Sigmoid colon (tissue), 7 donors: ENCODE results near the gene ELAC1. TPM values are rescaled to one million over a fixed set of nuclear protein-coding genes. Genes with fewer than 3 reads are reported as not detected.
"Not testable (repeated sequence)": the region's sequence is repeated elsewhere in the genome, so short reads cannot be mapped to it uniquely, and the experiment has no call there.

ENCODE experiments used
- DNase-seq: peaks from one replicate; pipeline ENCODE4 v3.0.0-alpha.2; 2019
- H3K27ac ChIP-seq, 4 donors: fragments of 200-600 bp; sonication (generic); one replicate each; pipeline ENCODE4 v1.5.1; 2016 to 2019; ENCODE audit warnings: mild to moderate bottlenecking in 1 of 4
- H3K27me3 ChIP-seq, 3 donors: fragments of 200-600 bp; sonication (generic); one replicate each; pipeline ENCODE4 v1.5.1; 2019; ENCODE audit warnings: mild to moderate bottlenecking in 1 of 3
- H3K36me3 ChIP-seq, 4 donors: fragments of 200-600 bp; sonication (generic); one replicate each; pipeline ENCODE4 v1.5.1; 2016 to 2019
- H3K4me1 ChIP-seq, 4 donors: fragments of 200-600 bp; sonication (generic); one replicate each; pipeline ENCODE4 v1.5.1; 2017 to 2019
- H3K4me3 ChIP-seq, 4 donors: fragments of 200-600 bp; sonication (generic); one replicate each; pipeline ENCODE4 v1.5.1; 2017 to 2019; ENCODE audit warnings: mild to moderate bottlenecking in 2 of 4, moderate library complexity in 1 of 4
- H3K9me3 ChIP-seq, 4 donors: fragments of 200-600 bp in 3 of 4; sonication (generic) in 3 of 4; one replicate each; pipeline versions ENCODE4 v1.5.1 to v1.6.1; 2013 to 2019
- EP300 ChIP-seq, 4 donors: sonication (generic); formaldehyde crosslinking; IDR thresholded peaks; one replicate each; pipeline ENCODE4 v1.6.1; 2017; ENCODE audit warnings: antibody characterized with exemption in 4 of 4
- POLR2A ChIP-seq, 2 donors: fragments of 450-650 bp; IDR thresholded peaks; one replicate each; pipeline ENCODE4 v1.6.1; 2016; ENCODE audit warnings: antibody characterized with exemption in 2 of 2, mild to moderate bottlenecking in 2 of 2, moderate library complexity in 2 of 2
- POLR2AphosphoS5 ChIP-seq, 4 donors: sonication (generic); formaldehyde crosslinking; IDR thresholded peaks; one replicate each; pipeline ENCODE4 v1.6.1; 2017; ENCODE audit warnings: antibody characterized with exemption in 4 of 4
- whole genome bisulfite sequencing, 2 donors: extraction: QIAGEN DNeasy Blood & Tissue Kit; methylation state at CpG; one replicate each; pipeline ENCODE4 v1.1.7; 2013; 5-methylcytosine and 5-hydroxymethylcytosine counted together
- intact Hi-C: fragments of 100-400 bp; cut with DNase I; formaldehyde crosslinking; loops from one replicate; pipeline ENCODE4 v1.15.1; 2023
- polyA plus RNA-seq, 3 donors: library from polyadenylated mRNA; stranded (reverse); fragments of 200-250 nt; gene quantifications; one replicate each; pipeline ENCODE4 v1.2.3, GENCODE V29; 2013
- total RNA-seq, 4 donors: library from RNA; depleted of rRNA; stranded (reverse); fragments of >200 nt; gene quantifications; one replicate each; pipeline ENCODE4 v1.1.0, GENCODE V29; 2016
- TF ChIP-seq, protein P1 (sequence below), 4 experiments: fragments of 450-650 bp in 3 of 4; fragments of 200-600 bp in 1 of 4; IDR thresholded peaks; one replicate each; pipeline ENCODE4 v1.5.1; 2016 to 2019; ENCODE audit warnings: antibody characterized with exemption in 4 of 4, mild to moderate bottlenecking in 3 of 4, moderate library complexity in 2 of 4
- donor health status: healthy with polysubstance abuse.
- donor health status: Bipolar disorder and iron deficiency.
- donor health status: healthy.

ELAC1 gene
- total and polyA plus RNA-seq, 7 donors = 3.9 to 8.1 (median 5.4) TPM

DNA sequence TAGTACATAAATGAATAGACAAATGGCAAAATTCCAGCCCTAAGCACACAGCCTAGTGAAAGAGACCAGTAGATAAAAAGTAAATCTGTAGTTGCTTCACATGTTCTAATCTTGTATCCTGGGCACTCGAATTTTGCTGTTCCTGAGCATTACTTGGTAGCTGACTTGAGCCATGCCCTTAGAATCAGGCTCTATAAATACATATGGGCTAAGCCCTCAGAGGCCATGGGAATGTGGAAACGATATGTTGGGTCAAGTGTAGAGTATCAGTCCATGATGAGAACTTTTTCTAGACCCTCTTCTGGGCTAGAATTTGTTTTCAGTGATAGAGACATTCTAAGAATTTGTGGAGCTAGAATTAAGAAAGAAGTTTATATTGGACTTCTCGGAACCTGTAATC, 21.9 kb downstream of the ELAC1 start:
- no peaks in the 10 kb centered on the region for H3K9me3 ChIP-seq
- WGBS, 2 donors = 87 to 93% methylated on average over 3 of the region's 3 CpGs
- H3K4me3 ChIP-seq = no peak overlapping the region
- H3K36me3 ChIP-seq = peaks cover 0 to 7% (median under 1%) of the 10 kb centered on the region in 4 donors
- no peak overlapping the region for H3K27ac ChIP-seq
- H3K27me3 ChIP-seq = no peaks in the 10 kb centered on the region
- DNase-seq = no peak
- intact Hi-C loops = no loop called here
- TF ChIP-seq POLR2A (IDR thresholded peaks at IDR 0.05) (no peak), EP300 (IDR thresholded peaks at IDR 0.05) (no peak), POLR2AphosphoS5 (IDR thresholded peaks at IDR 0.05) (no peak)
- TF ChIP-seq, protein P1, sequence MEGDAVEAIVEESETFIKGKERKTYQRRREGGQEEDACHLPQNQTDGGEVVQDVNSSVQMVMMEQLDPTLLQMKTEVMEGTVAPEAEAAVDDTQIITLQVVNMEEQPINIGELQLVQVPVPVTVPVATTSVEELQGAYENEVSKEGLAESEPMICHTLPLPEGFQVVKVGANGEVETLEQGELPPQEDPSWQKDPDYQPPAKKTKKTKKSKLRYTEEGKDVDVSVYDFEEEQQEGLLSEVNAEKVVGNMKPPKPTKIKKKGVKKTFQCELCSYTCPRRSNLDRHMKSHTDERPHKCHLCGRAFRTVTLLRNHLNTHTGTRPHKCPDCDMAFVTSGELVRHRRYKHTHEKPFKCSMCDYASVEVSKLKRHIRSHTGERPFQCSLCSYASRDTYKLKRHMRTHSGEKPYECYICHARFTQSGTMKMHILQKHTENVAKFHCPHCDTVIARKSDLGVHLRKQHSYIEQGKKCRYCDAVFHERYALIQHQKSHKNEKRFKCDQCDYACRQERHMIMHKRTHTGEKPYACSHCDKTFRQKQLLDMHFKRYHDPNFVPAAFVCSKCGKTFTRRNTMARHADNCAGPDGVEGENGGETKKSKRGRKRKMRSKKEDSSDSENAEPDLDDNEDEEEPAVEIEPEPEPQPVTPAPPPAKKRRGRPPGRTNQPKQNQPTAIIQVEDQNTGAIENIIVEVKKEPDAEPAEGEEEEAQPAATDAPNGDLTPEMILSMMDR (IDR thresholded peaks at IDR 0.05) = no peak
- H3K4me1 ChIP-seq = peaks cover 0 to 16% (median 8%) of the 10 kb centered on the region in 4 donors

DNA sequence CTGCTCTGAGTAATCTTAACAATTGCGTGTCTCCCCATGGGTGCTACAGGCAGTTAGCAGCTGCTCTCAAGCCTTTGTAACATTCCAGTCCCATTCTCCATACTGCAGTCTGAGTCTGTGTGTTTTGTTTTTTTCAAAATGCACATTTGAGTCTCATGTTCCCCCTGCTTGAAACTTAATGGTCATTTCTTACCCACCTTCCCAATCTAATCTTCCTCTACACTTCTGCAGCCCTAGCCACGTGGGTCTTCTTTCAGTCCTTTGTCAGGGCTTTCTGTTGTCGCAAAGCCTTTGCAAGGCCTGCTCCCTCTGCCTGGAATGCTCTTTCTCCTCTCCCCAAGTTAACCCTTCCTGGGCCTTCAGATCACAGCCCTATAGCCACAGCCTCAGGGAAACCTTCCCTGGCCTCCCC, 24.5 kb downstream of the ELAC1 start:
- H3K27ac ChIP-seq = no peak overlapping the region
- no peak for DNase-seq
- H3K4me1 ChIP-seq = peaks cover 0 to 3% (median 0%) of the 10 kb centered on the region in 4 donors
- WGBS, 2 donors = 86 to 93% methylated on average over 3 of the region's 3 CpGs
- TF ChIP-seq POLR2AphosphoS5 (IDR thresholded peaks at IDR 0.05) (no peak), EP300 (IDR thresholded peaks at IDR 0.05) (no peak), POLR2A (IDR thresholded peaks at IDR 0.05) (no peak)
- TF ChIP-seq, protein P1 (IDR thresholded peaks at IDR 0.05) = no peak
- no peaks in the 10 kb centered on the region for H3K9me3 ChIP-seq
- H3K27me3 ChIP-seq = no peaks in the 10 kb centered on the region
- intact Hi-C loops = no loop called here
- no peak overlapping the region for H3K4me3 ChIP-seq
- peaks cover 0 to 7% (median 0%) of the 10 kb centered on the region in 4 donors for H3K36me3 ChIP-seq

DNA sequence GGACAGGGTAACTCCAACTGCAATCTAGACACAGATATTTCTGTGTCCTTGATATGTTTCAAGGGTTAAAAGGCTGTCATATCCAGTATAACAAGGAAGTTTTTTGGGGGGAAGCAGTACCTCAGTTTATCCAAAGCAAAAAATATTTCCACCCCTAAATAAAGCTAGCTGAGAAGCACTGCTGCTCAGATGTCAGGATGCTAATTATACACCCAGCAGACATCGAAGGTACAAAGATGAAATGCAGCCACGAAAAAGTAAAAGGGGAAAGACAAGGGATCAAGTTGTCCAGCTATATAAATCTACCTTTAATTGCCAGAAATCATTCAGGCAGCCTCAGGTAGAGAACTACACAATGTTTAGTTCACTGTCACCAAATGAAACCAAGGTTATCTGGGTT, 26.2 kb downstream of the ELAC1 start:
- no peaks in the 10 kb centered on the region for H3K4me1 ChIP-seq
- no peak overlapping the region for H3K27ac ChIP-seq
- H3K36me3 ChIP-seq = no peaks in the 10 kb centered on the region
- TF ChIP-seq EP300 (IDR thresholded peaks at IDR 0.05) (no peak), POLR2AphosphoS5 (IDR thresholded peaks at IDR 0.05) (no peak), POLR2A (IDR thresholded peaks at IDR 0.05) (no peak)
- TF ChIP-seq, protein P1 (IDR thresholded peaks at IDR 0.05) = no peak
- DNase-seq = no peak
- no peaks in the 10 kb centered on the region for H3K27me3 ChIP-seq
- 89 to 90% methylated on average over 2 of the region's 2 CpGs for WGBS, 2 donors
- intact Hi-C loops = no loop called here
- H3K9me3 ChIP-seq = no peaks in the 10 kb centered on the region
- H3K4me3 ChIP-seq = no peak overlapping the region

DNA sequence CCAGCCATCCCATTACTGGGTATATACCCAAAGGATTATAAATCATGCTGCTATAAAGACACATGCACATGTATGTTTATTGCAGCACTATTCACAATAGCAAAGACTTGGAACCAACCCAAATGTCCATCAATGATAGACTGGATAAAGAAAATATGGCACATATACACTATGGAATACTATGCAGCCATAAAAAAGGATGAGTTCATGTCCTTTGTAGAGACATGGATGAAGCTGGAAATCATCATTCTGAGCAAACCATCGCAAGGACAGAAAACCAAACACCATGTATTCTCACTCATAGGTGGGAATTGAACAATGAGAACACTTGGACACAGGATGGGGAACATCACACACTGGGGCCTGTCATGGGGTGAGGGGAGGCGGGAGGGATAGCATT, 35.3 kb downstream of the ELAC1 start:
- H3K36me3 ChIP-seq, intact Hi-C loops, H3K9me3 ChIP-seq, H3K4me1 ChIP-seq, DNase-seq, H3K27ac ChIP-seq, H3K4me3 ChIP-seq, H3K27me3 ChIP-seq: not testable (repeated sequence)
- 94 to 96% methylated on average over 2 of the region's 2 CpGs for WGBS, 2 donors

DNA sequence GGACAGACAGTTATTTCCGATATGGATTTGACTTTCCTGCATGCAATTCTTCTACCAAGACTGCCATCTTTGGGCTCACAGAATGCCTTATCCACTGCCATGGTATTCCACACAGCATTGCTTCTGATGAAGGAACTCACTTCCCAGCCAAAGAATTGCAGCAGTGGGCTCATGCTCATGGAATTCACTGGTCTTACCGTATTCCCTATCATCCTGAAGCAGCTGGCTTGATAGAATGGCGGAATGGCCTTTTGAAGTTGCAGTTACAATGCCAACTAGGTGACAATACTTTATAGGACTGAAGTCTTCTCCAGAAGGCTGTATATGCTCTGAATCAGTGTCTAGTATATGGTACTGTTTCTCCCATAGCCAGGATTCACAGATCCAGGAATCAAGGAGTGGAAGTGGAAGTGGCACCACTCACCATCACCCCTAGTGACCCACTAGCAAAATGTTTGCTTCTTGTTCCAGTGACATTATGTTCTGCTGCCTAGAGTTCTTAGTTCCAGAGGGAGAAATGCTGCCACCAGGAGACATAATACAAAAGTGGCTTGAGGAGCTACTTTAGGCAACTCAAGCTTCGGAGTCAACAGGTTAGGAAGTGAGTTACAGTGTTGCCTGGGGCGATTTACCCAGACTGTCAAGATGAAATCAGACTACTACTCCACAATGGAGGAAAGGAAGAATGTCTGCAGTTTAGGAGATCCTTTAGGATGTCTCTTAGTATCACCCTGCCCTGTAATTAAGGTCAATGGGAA, 38.4 kb downstream of the ELAC1 start:
- H3K4me1 ChIP-seq = no peaks in the 10 kb centered on the region
- DNase-seq = no peak
- H3K27ac ChIP-seq = no peak overlapping the region
- H3K9me3 ChIP-seq = no peaks in the 10 kb centered on the region
- H3K27me3 ChIP-seq = no peaks in the 10 kb centered on the region
- intact Hi-C loops = no loop called here
- 97 to 98% methylated on average over 5 of the region's 5 CpGs for WGBS, 2 donors
- no peak overlapping the region for H3K4me3 ChIP-seq
- no peak for TF ChIP-seq POLR2AphosphoS5 (IDR thresholded peaks at IDR 0.05)
- TF ChIP-seq, protein P1 (IDR thresholded peaks at IDR 0.05) = no peak
- no peaks in the 10 kb centered on the region for H3K36me3 ChIP-seq
